NB4 (cell line): Measurements from ENCODE around the gene CACNA1B.
"Not testable (repeated sequence)": the region's sequence is repeated elsewhere in the genome, so short reads cannot be mapped to it uniquely, and the experiment has no call there.

ENCODE experiments used
- DNase-seq: peaks from one replicate; pipeline ENCODE4 v3.0.0; 2010; ENCODE audit warnings: low read depth
- H3K4me3 ChIP-seq: one replicate; pipeline ENCODE4 v1.5.1; 2011; ENCODE audit warnings: mild to moderate bottlenecking, low read depth, low read length, moderate library complexity
- CTCF ChIP-seq: IDR thresholded peaks from one replicate; pipeline ENCODE4 v1.5.1; 2012; ENCODE audit warnings: low read depth, low read length
- MAX ChIP-seq: IDR thresholded peaks from 2 replicates; pipeline ENCODE4 v1.6.1; 2011; ENCODE audit warnings: low read depth, low read length
- MYC ChIP-seq: IDR thresholded peaks from 2 replicates; pipeline ENCODE4 v1.6.1; 2011; ENCODE audit warnings: low read depth, low read length
- POLR2A ChIP-seq: IDR thresholded peaks from 2 replicates; pipeline ENCODE4 v1.6.1; 2011; ENCODE audit warnings: mild to moderate bottlenecking; ENCODE audit not compliant: insufficient read length; ENCODE audit errors: extremely low read depth

The CACNA1B gene

GRCh38 chr9:137877506-137878122 is at the start of gene CACNA1B:
TSS of gene CACNA1B (plus strand) at chr9:137877782. CDS start at chr9:137877934, 152 bp downstream.
- not testable (repeated sequence) for DNase-seq, H3K4me3 ChIP-seq

GRCh38 chr9:137827908-137828526 is 49.6 kb upstream of the CACNA1B start:
- no peak overlapping the region for H3K4me3 ChIP-seq
- no peak for DNase-seq
- no peak for TF ChIP-seq CTCF

- H3K4me3 ChIP-seq = no peak overlapping the region
- DNase-seq = peak; percentile 42
- TF ChIP-seq POLR2A (no peak), MAX (no peak), MYC (no peak), CTCF (no peak)
Measured at GRCh38 chr9:137828527-137829259, 48.9 kb upstream of the CACNA1B start.

GRCh38 chr9:137829260-137829996 is 48.2 kb upstream of the CACNA1B start:
- TF ChIP-seq POLR2A = no peak
- TF ChIP-seq CTCF = no peak
- TF ChIP-seq MAX = no peak
- TF ChIP-seq MYC = no peak
- H3K4me3 ChIP-seq = no peak overlapping the region
- no peak for DNase-seq

GRCh38 chr9:137832191-137832700 is 45.3 kb upstream of the CACNA1B start:
- TF ChIP-seq CTCF = no peak
- TF ChIP-seq POLR2A = no peak
- TF ChIP-seq MYC = no peak
- no peak for TF ChIP-seq MAX
- no peak overlapping the region for H3K4me3 ChIP-seq
- no peak for DNase-seq

- no peak for DNase-seq
- H3K4me3 ChIP-seq = no peak overlapping the region
- TF ChIP-seq MAX = no peak
- no peak for TF ChIP-seq POLR2A
- no peak for TF ChIP-seq CTCF
- TF ChIP-seq MYC = no peak
Measured at GRCh38 chr9:137832830-137833590, 44.6 kb upstream of the CACNA1B start.
